Activated effector memory CD4-positive, alpha-beta T cell treated with anti-CD3 and anti-CD28 coated beads, Interleukin-2, amount 50 U/mL, for 16 hours (primary cell): ENCODE measurements around the gene TAF4B.
"Not testable (repeated sequence)": the region's sequence is repeated elsewhere in the genome, so short reads cannot be mapped to it uniquely, and the experiment has no call there.

Source experiments
- DNase-seq: peaks from one replicate; pipeline ENCODE4 v3.0.0-alpha.2; 2020

Gene TAF4B

DNA sequence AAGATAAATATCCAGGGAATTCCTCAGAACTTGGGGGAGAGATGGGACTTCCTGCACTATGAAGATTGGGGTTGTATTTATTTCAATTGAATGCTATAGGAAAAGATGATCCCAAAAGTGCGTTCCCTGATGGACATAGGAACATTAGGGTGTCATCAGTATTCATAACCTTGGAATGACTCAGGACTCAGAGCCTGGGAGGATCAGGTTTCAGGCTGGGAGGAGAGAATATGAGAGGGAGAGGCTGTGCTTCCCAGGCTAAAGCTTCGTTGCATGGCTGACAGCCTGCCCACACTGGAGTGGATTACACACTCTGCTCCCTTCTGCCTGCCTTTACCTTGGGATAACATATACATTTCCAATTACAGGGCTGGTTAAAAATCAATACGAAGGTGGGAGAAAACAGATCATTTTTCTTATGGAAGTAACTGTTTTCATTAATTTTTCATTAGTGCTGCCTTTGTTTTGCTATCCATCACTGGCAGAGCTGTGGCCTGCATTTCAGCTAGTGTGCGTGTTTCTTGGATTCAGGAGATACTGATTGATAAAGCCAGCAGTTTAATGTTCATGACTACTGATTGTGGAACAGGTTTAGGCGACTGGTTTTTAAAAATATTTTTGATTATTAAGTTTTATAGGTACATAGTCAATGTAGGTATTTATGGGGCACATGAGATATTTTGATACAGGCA, 203.4 kb downstream of the TAF4B start:
- no peak for DNase-seq

DNA sequence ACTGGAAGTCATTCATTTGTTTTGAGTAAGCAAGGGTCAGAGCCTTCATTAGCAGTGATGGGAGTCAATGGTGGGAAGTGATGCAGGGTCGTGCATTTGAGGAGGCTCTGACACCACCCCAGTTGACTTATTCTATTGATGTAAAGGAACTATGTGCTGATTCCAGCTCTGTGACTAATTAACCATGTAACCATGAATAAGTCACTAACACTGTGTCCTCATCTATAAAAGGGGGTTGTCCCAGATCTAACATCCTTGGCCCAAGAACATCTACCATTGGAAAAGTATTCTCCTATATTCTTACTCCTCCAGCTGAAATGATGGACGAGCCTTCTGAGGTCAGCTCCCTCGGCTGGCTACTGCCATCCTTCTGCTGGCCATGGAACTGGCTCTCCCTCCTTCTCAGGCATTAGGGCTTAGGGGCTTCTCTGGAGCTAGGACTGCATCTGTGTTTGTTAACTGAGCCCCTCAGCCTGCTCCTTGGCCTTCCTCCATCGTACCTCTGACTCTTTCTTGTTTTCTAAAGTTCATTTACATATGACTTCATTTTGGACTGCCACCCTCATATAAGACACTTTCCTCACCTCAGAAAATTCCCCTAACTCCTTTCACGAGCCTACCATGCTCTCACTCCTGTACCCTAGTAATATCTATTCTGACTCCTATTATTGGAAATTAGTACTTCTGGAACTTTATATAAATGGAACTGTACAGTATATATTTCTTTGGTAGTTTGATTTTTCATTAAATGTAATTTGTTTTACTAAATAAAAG, 206.6 kb downstream of the TAF4B start:
- no peak for DNase-seq

DNA sequence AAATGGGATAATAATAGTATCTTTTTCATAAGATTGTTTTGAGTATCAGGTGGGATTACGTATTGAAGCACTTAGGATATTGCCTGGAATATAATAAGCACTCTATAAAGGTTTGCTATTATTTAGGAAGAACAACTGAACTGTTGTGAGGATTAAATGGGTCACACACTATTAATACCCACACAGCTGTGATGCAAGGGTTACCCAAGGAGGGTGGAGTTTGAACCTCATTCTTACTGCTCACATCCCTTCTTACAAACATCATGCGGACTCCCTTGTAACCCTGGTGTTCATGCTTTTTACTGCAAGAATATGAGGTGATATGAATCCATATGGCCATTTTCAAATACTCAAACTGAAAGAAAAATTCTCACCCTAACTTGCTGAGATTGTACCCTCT, 208.6 kb downstream of the TAF4B start:
- no peak for DNase-seq

DNA sequence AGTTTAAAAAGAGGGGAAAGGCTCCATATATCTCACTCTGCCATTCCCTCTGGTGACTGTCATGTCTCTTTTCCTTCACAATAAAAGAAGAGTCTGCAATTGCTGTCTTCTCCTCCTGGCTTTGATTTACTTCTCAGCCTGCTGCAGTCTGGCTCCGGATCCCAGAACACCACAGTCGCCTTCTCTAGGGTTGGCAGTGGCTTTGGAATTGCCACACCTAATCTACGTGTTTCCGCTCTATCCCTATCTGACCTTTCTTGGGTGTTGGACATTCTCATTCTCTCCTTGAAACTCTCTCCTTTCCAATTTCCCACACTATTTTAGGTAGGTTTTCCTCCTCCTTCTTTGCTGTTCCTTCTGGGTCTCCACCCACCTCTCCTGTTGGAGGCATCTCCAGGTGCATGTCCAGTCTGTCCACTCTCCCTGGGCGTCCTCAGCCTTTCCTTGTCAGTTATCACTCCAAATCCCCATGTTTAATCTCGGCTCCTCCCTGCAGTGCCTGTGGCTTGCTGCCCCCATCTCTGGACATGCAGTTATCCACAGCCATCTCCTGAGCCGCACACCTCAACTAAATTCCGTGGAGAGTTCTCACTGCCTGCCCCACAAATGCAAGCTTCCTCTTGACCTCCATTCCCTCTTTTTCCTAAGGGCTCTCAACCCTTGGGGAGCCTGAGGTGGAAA, 209.3 kb downstream of the TAF4B start:
- no peak for DNase-seq

DNA sequence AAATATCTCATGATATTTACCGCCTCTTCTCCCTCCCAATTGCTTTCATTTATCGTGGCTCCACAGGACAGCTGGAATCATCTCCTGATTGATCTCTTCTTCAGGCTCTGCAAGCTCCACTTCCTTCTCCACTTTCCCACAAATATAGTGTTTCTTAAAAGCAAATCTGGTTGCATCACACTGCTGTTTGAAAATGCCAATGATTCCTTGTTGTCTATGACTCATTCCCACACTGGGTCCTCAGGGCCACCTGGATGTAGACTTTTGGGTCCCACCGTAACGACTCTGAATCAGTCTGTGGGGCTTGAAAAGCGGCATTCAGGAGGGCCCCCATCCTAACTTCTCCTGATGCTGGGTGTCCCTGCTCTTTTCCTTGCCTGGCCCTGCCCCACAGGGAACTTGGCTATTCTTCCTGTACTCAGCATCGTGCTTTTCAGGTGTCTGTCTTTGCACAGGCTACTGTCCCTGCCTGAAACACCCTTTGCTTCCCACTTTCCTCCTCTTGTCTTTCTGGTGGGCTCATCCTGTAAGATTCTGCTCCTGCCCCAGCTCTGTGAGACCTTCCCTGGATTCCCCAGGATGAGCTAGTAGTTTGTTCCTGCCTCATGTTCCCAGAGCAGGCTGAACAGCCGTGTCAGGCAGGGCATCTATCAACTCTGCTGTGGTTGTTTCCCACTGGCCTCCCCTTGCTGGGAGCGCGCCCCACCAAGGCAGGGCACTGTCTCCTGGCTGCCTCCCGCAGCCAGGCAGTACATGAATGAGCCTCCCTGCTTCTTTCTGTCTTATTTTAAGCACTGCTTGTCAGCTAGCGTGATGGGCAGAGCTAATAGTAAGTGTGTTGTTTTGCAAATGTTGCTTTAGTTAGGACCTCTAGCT, 210.2 kb downstream of the TAF4B start:
- no peak for DNase-seq

DNA sequence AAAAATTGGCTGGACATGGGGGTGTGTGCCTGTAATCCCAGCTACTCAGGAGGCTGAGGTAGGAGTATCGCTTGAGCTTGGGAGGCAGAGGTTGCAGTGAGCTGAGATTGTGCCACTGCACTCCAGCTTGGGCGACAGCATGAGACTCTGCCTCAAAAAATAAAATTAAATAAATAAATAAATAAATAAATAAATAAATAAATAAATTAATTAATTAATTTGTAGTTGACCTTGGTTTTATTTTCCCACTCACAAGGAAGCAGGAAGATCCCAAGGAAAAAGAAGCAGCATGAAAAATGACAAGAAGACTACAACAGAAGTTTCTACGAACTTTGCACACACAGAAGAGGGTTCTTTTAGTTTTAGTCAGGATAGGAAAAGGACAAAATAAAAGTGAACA, 211.4 kb downstream of the TAF4B start:
- not testable (repeated sequence) for DNase-seq

DNA sequence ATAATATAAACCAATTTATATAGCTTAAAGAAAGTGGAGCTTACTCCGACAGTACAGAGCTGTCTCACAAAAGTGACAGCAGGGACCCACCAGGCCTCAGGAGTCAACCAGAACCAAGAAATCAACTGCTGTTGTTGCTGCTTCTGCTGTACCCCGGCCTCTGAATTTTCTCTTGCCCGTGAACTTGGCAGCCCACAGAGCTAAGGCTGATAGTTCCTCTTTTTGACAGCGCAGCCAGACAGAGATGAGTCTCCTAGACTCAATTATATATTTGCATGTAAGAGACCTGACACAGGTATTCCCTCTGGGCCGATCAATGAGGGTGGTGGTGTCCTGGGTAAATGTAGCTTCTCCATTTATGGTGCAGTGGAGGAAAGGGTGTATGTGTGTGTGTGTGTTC, 212.7 kb downstream of the TAF4B start:
- no peak for DNase-seq

DNA sequence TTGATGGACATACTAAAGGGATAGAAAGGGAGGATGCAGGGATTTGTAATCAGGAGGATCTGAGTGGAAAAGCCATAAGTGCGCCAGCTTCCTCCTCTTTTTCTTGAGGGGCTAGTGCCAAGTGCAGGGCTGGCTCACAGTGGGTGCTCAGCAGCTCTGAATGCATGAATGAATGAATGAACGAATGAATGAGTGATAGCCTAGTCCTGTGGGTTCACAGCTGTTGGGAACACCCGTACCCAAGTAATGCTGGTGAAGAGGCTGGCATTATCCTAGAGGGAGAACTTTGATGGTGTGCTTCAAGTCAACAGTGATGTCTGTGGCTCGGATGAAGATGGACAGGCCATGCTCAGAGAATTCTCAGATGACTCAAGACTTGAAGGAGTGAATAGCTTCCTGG, 213.3 kb downstream of the TAF4B start:
- no peak for DNase-seq

DNA sequence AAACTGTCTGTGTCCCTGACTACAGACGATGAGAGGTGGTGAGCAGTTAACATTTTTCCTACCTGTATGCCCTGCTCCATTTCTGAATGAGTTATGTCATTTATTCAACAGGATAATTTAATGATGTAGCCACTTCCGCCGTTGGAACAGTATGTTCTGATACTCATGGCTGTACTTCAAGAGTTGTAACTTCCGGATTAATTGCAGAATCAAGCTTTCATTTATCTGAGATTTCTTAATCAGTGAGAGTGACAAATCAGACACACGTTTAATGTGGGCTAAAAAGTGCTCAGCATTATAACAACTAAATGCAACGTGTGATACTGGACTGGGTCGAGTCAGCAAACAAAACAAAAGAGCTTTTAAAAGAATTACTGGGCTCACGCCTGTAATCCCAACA, 214.4 kb downstream of the TAF4B start:
- no peak for DNase-seq
